Liver (tissue), 9 donors: ENCODE measurements around the gene TMEM120B. TPM values are rescaled to one million over a fixed set of nuclear protein-coding genes. Genes with fewer than 3 reads are reported as not detected.
A peak's percentile ranks its signal among the peaks of the same experiment; 100 is the strongest.
"Not testable (repeated sequence)": the region's sequence is repeated elsewhere in the genome, so short reads cannot be mapped to it uniquely, and the experiment has no call there.

Experiments used
- DNase-seq: peaks from one replicate; pipeline ENCODE4 v3.0.0-alpha.2; 2017; ENCODE audit warnings: low spot score
- H3K27ac ChIP-seq, 2 donors: one replicate each; pipeline ENCODE4 v1.7.0; 2013; ENCODE audit warnings: inconsistent platforms in 2 of 2, low read length in 2 of 2, control low read depth in 1 of 2, low read depth in 1 of 2, mild to moderate bottlenecking in 1 of 2
- H3K27me3 ChIP-seq, 4 donors: one replicate each; pipeline versions ENCODE4 v1.6.1 to v1.7.0; 2013; ENCODE audit warnings: low read length in 3 of 4, inconsistent platforms in 1 of 4, mild to moderate bottlenecking in 1 of 4, moderate library complexity in 1 of 4; ENCODE audit not compliant: control insufficient read depth in 4 of 4, insufficient read depth in 4 of 4
- H3K36me3 ChIP-seq, 4 donors: one replicate each; pipeline versions ENCODE4 v1.6.1 to v1.7.0; 2013; ENCODE audit warnings: low read length in 3 of 4, mild to moderate bottlenecking in 3 of 4, low read depth in 1 of 4, moderate library complexity in 1 of 4; ENCODE audit not compliant: control insufficient read depth in 4 of 4, insufficient read depth in 3 of 4
- H3K4me1 ChIP-seq, 4 donors: one replicate each; pipeline versions ENCODE4 v1.6.1 to v1.7.0; 2013; ENCODE audit warnings: low read length in 3 of 4, mild to moderate bottlenecking in 3 of 4, moderate library complexity in 1 of 4; ENCODE audit not compliant: control insufficient read depth in 4 of 4, insufficient read depth in 4 of 4
- H3K4me3 ChIP-seq, 3 donors: one replicate each; pipeline versions ENCODE4 v1.6.1 to v1.7.0; 2013; ENCODE audit warnings: low read length in 3 of 3, control low read depth in 1 of 3, low read depth in 1 of 3, mild to moderate bottlenecking in 1 of 3
- H3K9ac ChIP-seq, 2 donors: one replicate each; pipeline ENCODE4 v1.7.0; 2013; ENCODE audit warnings: low read length in 2 of 2, mild to moderate bottlenecking in 2 of 2, moderate library complexity in 2 of 2, control low read depth in 1 of 2, low read depth in 1 of 2
- H3K9me3 ChIP-seq, 4 donors: one replicate each; pipeline versions ENCODE4 v1.6.1 to v1.7.0; 2013; ENCODE audit warnings: low read length in 3 of 4; ENCODE audit not compliant: control insufficient read depth in 4 of 4
- FOXA1 ChIP-seq: IDR thresholded peaks from 2 replicates; pipeline ENCODE4 v1.6.1; 2016; ENCODE audit warnings: antibody characterized with exemption
- FOXA2 ChIP-seq: IDR thresholded peaks from 2 replicates; pipeline ENCODE4 v1.6.1; 2016; ENCODE audit warnings: antibody characterized with exemption
- HNF4G ChIP-seq: IDR thresholded peaks from 2 replicates; pipeline ENCODE4 v1.6.1; 2016; ENCODE audit warnings: antibody characterized with exemption
- RAD21 ChIP-seq, 2 donors: IDR thresholded peaks; 2 replicates each; pipeline ENCODE4 v1.6.1; 2016; ENCODE audit warnings: antibody characterized with exemption in 2 of 2, mild to moderate bottlenecking in 2 of 2
- RXRA ChIP-seq, 2 donors: IDR thresholded peaks; 2 replicates each; pipeline ENCODE4 v1.6.1; 2017 to 2018; ENCODE audit warnings: antibody characterized with exemption in 2 of 2, mild to moderate bottlenecking in 1 of 2
- SP1 ChIP-seq: IDR thresholded peaks from 2 replicates; pipeline ENCODE4 v1.6.1; 2018; ENCODE audit warnings: antibody characterized with exemption, mild to moderate bottlenecking
- YY1 ChIP-seq: IDR thresholded peaks from 2 replicates; pipeline ENCODE4 v1.6.1; 2016; ENCODE audit warnings: antibody characterized with exemption, mild to moderate bottlenecking
- WGBS: extraction: QIAGEN DNeasy Blood & Tissue Kit; methylation state at CpG from one replicate; pipeline ENCODE4 v1.1.7; 2013; 5-methylcytosine and 5-hydroxymethylcytosine counted together
- polyA plus RNA-seq, 2 donors: library from polyadenylated mRNA; stranded (reverse) in 1 of 2; unstranded in 1 of 2; fragments of 200-250 nt in 1 of 2; fragments of >200 nt in 1 of 2; fragmentation: Nextera tagmentation in 1 of 2; extraction: Ambion mirVana in 1 of 2; gene quantifications; one replicate each; pipeline versions ENCODE4 v1.2.1 to v1.2.3, GENCODE V29; 2013 to 2015
- total RNA-seq, 2 donors: library from RNA; depleted of rRNA; stranded (reverse); fragments of >200 nt; gene quantifications; one replicate each; pipeline ENCODE4 v1.2.3, GENCODE V29; 2014
- TF ChIP-seq, protein P1 (sequence below): IDR thresholded peaks from 2 replicates; pipeline ENCODE4 v1.6.1; 2016; ENCODE audit warnings: antibody characterized with exemption
- donor health status: healthy.
- donor health status: healthy.
- donor health status: healthy.
- donor health status: healthy.
- donor health status: healthy.

Gene TMEM120B
- total and polyA plus RNA-seq, 4 donors = 1.6 to 9.2 (median 3.4) TPM

DNA sequence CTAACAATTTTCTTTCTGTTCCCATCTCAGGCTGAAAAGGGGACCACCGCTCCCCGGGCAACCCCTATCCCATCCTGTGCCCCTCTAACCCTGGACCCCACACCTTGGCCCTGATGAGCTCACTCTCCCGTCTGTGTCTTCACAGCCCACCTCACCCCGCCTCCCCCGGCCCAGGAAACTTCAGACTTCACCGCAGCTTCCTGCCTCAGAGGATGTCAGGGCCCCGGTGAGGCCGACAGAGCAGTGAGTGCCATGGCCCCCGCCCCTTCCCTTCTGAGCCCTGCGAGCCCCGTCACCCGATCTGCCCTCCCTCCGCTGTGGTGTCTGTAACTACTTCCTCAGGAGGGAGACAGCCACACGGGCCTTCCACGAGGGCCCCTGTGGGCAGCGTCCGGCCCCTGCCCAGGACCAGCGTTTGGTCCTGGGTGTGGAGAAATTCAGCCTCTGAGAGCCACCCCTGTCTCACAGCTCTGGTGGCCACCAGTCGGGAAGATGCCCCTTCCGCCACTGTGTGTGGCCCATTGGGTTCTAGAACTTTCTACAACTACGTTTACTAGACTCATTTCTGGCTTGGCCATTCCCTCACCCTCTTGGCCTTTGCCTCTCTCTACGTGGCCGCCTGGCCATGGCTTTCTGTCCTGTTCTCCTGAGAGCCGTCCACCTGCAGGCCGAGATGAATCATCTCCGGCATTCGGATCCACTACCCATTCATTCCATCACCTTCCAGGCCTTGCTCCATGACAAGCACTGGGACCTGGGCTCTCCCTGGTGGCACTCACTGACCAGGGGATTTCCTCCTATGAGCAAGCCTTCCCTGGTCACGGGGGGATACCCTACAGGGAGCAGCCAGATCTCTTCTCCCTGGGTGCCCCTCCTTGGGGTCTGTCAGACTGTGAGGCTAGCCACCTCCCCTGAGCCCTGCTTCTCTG is 77.5 kb downstream of the TMEM120B start:
- H3K9ac ChIP-seq = peak overlapping the region in 1 of 2 donors; percentile 14
- no peaks in the 10 kb centered on the region for H3K36me3 ChIP-seq
- no peak overlapping the region for H3K4me3 ChIP-seq
- no peak for DNase-seq
- 75% methylated on average over 28 of the region's 28 CpGs for WGBS
- no peaks in the 10 kb centered on the region for H3K27me3 ChIP-seq
- TF ChIP-seq HNF4G (no peak), FOXA2 (no peak), SP1 (peak; percentile 28), RAD21 (IDR thresholded peaks at IDR 0.05) (no peak), YY1 (no peak), FOXA1 (no peak)
- peak overlapping the region; percentile 79 to 85 for H3K27ac ChIP-seq
- H3K9me3 ChIP-seq = no peaks in the 10 kb centered on the region
- peaks cover 12 to 32% (median 18%) of the 10 kb centered on the region in 4 donors for H3K4me1 ChIP-seq

DNA sequence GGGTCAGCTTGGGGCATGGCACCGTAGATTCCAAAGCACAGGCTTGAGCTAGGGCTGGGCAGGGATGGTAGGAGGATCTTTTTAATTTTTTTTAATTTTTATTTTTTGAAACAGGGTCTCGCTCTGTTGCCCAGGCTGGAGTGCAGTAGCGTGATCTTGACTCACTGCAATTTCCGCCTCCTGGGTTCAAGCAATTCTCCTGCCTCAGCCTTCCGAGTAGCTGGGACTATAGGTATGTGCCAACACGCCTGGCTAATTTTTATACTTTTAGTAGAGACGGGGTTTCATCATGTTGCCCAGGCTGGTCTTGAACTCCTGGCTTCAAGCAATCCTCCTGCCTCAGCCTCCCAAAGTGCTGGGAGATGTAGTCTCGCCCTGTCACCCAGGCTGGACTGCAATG is 78.2 kb downstream of the TMEM120B start:
- not testable (repeated sequence) for H3K4me3 ChIP-seq, H3K27me3 ChIP-seq, DNase-seq, H3K36me3 ChIP-seq, H3K9me3 ChIP-seq, H3K9ac ChIP-seq
- Histone ChIP-seq H3K27ac (peak overlapping the region in 1 of 2 donors; percentile 77), H3K4me1 (peaks cover 14 to 39% (median 24%) of the 10 kb centered on the region in 4 donors)
- 95% methylated on average over 8 of the region's 8 CpGs for WGBS

DNA sequence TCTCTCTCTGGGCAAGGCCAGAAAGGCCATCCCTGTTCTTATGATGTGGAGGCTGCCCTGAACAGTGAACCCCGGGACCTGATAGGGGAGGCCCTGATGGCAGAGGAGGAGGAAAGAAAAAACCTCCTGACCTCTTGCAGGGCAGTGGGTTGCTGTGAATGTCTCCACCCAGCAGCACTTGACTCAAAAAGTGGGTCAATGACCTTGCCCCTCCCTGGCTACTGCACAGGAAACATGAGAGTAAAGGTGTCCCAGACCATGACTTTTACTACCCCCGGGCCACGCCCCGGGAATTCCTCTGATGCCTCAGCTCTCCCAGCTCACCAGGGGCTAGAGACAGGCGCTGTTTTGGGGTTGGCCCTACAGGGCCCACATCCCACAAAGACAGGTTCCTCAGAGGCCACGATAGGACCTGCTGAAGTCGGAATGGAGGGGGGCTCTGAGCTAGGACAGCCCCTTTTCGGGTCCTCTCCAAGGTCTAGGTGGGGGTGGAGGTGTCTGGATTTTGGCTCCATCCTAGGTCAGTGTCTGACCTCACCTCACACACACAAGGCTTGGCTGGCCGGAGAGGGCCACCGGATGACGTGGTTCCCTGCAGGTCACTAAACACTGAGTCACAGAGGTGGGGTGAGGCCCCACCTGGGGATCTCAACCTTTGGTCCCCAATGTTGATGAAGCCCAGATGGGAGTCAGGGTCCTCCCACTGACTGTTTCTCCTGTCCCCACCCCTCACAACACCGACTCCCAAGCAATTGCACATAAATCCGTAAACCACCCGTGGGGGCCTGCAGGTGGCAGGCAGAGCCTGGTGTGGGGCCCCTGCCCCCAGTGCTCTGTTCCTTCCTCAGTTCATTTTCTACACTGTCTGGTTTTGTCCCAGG is 79.4 kb downstream of the TMEM120B start:
- 76% methylated on average over 14 of the region's 14 CpGs for WGBS
- Histone ChIP-seq H3K9me3 (no peaks in the 10 kb centered on the region), H3K4me3 (no peak overlapping the region), H3K27me3 (no peaks in the 10 kb centered on the region), H3K36me3 (no peaks in the 10 kb centered on the region), H3K4me1 (peaks cover 17 to 42% (median 31%) of the 10 kb centered on the region in 4 donors), H3K9ac (peak overlapping the region in 1 of 2 donors; percentile 69), H3K27ac (peak overlapping the region in 1 of 2 donors; percentile 31)
- no peak for DNase-seq
- TF ChIP-seq RXRA (IDR thresholded peaks at IDR 0.05) = peak; percentile 5 to 29
- TF ChIP-seq, protein P1, sequence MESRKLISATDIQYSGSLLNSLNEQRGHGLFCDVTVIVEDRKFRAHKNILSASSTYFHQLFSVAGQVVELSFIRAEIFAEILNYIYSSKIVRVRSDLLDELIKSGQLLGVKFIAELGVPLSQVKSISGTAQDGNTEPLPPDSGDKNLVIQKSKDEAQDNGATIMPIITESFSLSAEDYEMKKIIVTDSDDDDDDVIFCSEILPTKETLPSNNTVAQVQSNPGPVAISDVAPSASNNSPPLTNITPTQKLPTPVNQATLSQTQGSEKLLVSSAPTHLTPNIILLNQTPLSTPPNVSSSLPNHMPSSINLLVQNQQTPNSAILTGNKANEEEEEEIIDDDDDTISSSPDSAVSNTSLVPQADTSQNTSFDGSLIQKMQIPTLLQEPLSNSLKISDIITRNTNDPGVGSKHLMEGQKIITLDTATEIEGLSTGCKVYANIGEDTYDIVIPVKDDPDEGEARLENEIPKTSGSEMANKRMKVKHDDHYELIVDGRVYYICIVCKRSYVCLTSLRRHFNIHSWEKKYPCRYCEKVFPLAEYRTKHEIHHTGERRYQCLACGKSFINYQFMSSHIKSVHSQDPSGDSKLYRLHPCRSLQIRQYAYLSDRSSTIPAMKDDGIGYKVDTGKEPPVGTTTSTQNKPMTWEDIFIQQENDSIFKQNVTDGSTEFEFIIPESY = no peak
